ENCODE measurements around the gene SH3GL1. TPM values are rescaled to one million over a fixed set of nuclear protein-coding genes. Genes with fewer than 3 reads are reported as not detected.
"Not testable (repeated sequence)": the region's sequence is repeated elsewhere in the genome, so short reads cannot be mapped to it uniquely, and the experiment has no call there.

The SH3GL1 gene
- total and polyA plus RNA-seq, 3 experiments from 2014 or later = 24.7 to 41.2 (median 39.8) TPM

GRCh38 chr19:4329858-4330257 lies 70.5 kb downstream of the SH3GL1 start:
- Histone ChIP-seq H3K4me3 (ENCODE audit: low read length) (no peak overlapping the region), H3K27me3 (ENCODE audit: insufficient read depth, low read length, poor library complexity, severe bottlenecking) (no peaks in the 10 kb centered on the region), H3K27ac (ENCODE audit: low read depth, low read length) (no peak overlapping the region), H3K4me1 (ENCODE audit: insufficient read depth, low read length) (peaks cover 11% of the 10 kb centered on the region), H3K36me3 (ENCODE audit: insufficient read depth, low read length) (no peaks in the 10 kb centered on the region), H3K9me3 (ENCODE audit: low read length) (no peaks in the 10 kb centered on the region)
- Mint-ChIP-seq H3K27ac (peak overlapping the region in 1 of 8 donors; percentile 60), H3K9me3 (peaks cover 0 to 2% (median 0%) of the 10 kb centered on the region in 5 donors), H3K36me3 (no peaks in the 10 kb centered on the region), H3K27me3 (peaks cover 2 to 4% of the 10 kb centered on the region in 2 donors), H3K4me1 (peaks cover 20 to 30% (median 24%) of the 10 kb centered on the region in 3 donors), H3K4me3 (peak overlapping the region in 3 of 7 donors; percentile 37 to 45 (median 41))
- ChIA-PET POLR2A (no interaction called here), CTCF (no interaction called here)
- no peak for DNase-seq

GRCh38 chr19:4328991-4329681 lies 71.2 kb downstream of the SH3GL1 start:
- H3K36me3 Mint-ChIP-seq; H3K36me3 ChIP-seq (ENCODE audit: insufficient read depth, low read length); H3K9me3 Mint-ChIP-seq; CTCF ChIA-PET; H3K27me3 Mint-ChIP-seq; H3K9me3 ChIP-seq (ENCODE audit: low read length); H3K27me3 ChIP-seq (ENCODE audit: insufficient read depth, low read length, poor library complexity, severe bottlenecking); POLR2A ChIA-PET: not testable (repeated sequence)
- Mint-ChIP-seq H3K4me1 (peaks cover 20 to 30% (median 24%) of the 10 kb centered on the region in 3 donors), H3K27ac (peak overlapping the region in 3 of 8 donors; percentile 53 to 91 (median 83)), H3K4me3 (peak overlapping the region; percentile 80 to 91 (median 85))
- peak overlapping the region; percentile 38 for H3K27ac ChIP-seq (ENCODE audit: low read depth, low read length)
- peaks cover 11% of the 10 kb centered on the region for H3K4me1 ChIP-seq (ENCODE audit: insufficient read depth, low read length)
- peak in 4 of 5 donors; percentile 15 to 59 (median 20) for DNase-seq
- peak overlapping the region; percentile 68 for H3K4me3 ChIP-seq (ENCODE audit: low read length)

GRCh38 chr19:4328243-4328990 lies 71.9 kb downstream of the SH3GL1 start:
- H3K27me3 ChIP-seq (ENCODE audit: insufficient read depth, low read length, poor library complexity, severe bottlenecking) = no peaks in the 10 kb centered on the region
- H3K4me3 Mint-ChIP-seq = peak overlapping the region; percentile 80 to 91 (median 85)
- H3K27me3 Mint-ChIP-seq = peaks cover 2 to 4% of the 10 kb centered on the region in 2 donors
- no peaks in the 10 kb centered on the region for H3K36me3 ChIP-seq (ENCODE audit: insufficient read depth, low read length)
- peak overlapping the region; percentile 38 for H3K27ac ChIP-seq (ENCODE audit: low read depth, low read length)
- POLR2A ChIA-PET = interaction anchor here (1.0 to 1.1 kb wide), 2 partner anchors 14 to 82 kb away, joined by 3 to 12 read pairs; partner anchors contain the start of genes MPND and YJU2
- H3K36me3 Mint-ChIP-seq = no peaks in the 10 kb centered on the region
- peak overlapping the region; percentile 81 for H3K4me3 ChIP-seq (ENCODE audit: low read length)
- H3K27ac Mint-ChIP-seq = peak overlapping the region; percentile 35 to 94 (median 77)
- peaks cover 11% of the 10 kb centered on the region for H3K4me1 ChIP-seq (ENCODE audit: insufficient read depth, low read length)
- H3K9me3 ChIP-seq (ENCODE audit: low read length) = no peaks in the 10 kb centered on the region
- CTCF ChIA-PET = interaction anchor here (0.8 to 1.0 kb wide), 3 partner anchors 14 to 41 kb away, joined by 3 to 6 read pairs (median 4); no protein-coding TSS in a partner anchor
- H3K4me1 Mint-ChIP-seq = peaks cover 20 to 30% (median 24%) of the 10 kb centered on the region in 3 donors
- peak; percentile 78 to 96 (median 92) for DNase-seq
- H3K9me3 Mint-ChIP-seq = peaks cover 0 to 2% (median 0%) of the 10 kb centered on the region in 5 donors

- ChIA-PET POLR2A (interaction anchor here (1.0 to 1.1 kb wide), 2 partner anchors 15 to 81 kb away, joined by 3 to 12 read pairs; partner anchors contain the start of genes MPND and YJU2), CTCF (interaction anchor here (0.8 to 1.0 kb wide), 3 partner anchors 15 to 42 kb away, joined by 3 to 6 read pairs (median 4); no protein-coding TSS in a partner anchor)
- Mint-ChIP-seq H3K27ac (peak overlapping the region in 5 of 8 donors; percentile 29 to 94 (median 68)), H3K4me3 (peak overlapping the region; percentile 80 to 88 (median 83)), H3K4me1 (peaks cover 20 to 30% (median 24%) of the 10 kb centered on the region in 3 donors), H3K36me3 (no peaks in the 10 kb centered on the region), H3K9me3 (peaks cover 0 to 2% (median 0%) of the 10 kb centered on the region in 5 donors), H3K27me3 (peaks cover 2 to 4% of the 10 kb centered on the region in 2 donors)
- H3K4me1 ChIP-seq (ENCODE audit: insufficient read depth, low read length) = peaks cover 11% of the 10 kb centered on the region
- no peak overlapping the region for H3K27ac ChIP-seq (ENCODE audit: low read depth, low read length)
- DNase-seq = no peak
- no peaks in the 10 kb centered on the region for H3K27me3 ChIP-seq (ENCODE audit: insufficient read depth, low read length, poor library complexity, severe bottlenecking)
- peak overlapping the region; percentile 81 for H3K4me3 ChIP-seq (ENCODE audit: low read length)
- no peaks in the 10 kb centered on the region for H3K36me3 ChIP-seq (ENCODE audit: insufficient read depth, low read length)
- H3K9me3 ChIP-seq (ENCODE audit: low read length) = no peaks in the 10 kb centered on the region
These were observed 72.5 kb downstream of the SH3GL1 start for GRCh38 chr19:4327877-4328242.

- Mint-ChIP-seq H3K9me3 (peaks cover 0 to 2% (median 0%) of the 10 kb centered on the region in 5 donors), H3K4me1 (peaks cover 20 to 30% (median 24%) of the 10 kb centered on the region in 3 donors), H3K4me3 (peak overlapping the region; percentile 80 to 88 (median 83)), H3K36me3 (no peaks in the 10 kb centered on the region), H3K27me3 (peaks cover 2 to 4% of the 10 kb centered on the region in 2 donors), H3K27ac (peak overlapping the region in 7 of 8 donors; percentile 29 to 94 (median 60))
- CTCF ChIA-PET = interaction anchor here (0.8 to 1.0 kb wide), 2 partner anchors 15 to 24 kb away, joined by 3 to 6 read pairs; no protein-coding TSS in a partner anchor
- peaks cover 11% of the 10 kb centered on the region for H3K4me1 ChIP-seq (ENCODE audit: insufficient read depth, low read length)
- no peaks in the 10 kb centered on the region for H3K9me3 ChIP-seq (ENCODE audit: low read length)
- peak overlapping the region; percentile 81 for H3K4me3 ChIP-seq (ENCODE audit: low read length)
- DNase-seq = peak; percentile 46 to 76 (median 58)
- POLR2A ChIA-PET = interaction anchor here (1.0 to 1.1 kb wide), 2 partner anchors 16 to 81 kb away, joined by 3 to 12 read pairs; partner anchors contain the start of genes MPND and YJU2
- no peaks in the 10 kb centered on the region for H3K27me3 ChIP-seq (ENCODE audit: insufficient read depth, low read length, poor library complexity, severe bottlenecking)
- peak overlapping the region; percentile 47 for H3K27ac ChIP-seq (ENCODE audit: low read depth, low read length)
- H3K36me3 ChIP-seq (ENCODE audit: insufficient read depth, low read length) = no peaks in the 10 kb centered on the region
These were observed 73.0 kb downstream of the SH3GL1 start for GRCh38 chr19:4327252-4327876.

GRCh38 chr19:4326837-4327251 lies 73.5 kb downstream of the SH3GL1 start:
- DNase-seq = peak in 2 of 5 donors; percentile 19 to 34
- Histone ChIP-seq H3K27me3 (ENCODE audit: insufficient read depth, low read length, poor library complexity, severe bottlenecking) (no peaks in the 10 kb centered on the region), H3K4me1 (ENCODE audit: insufficient read depth, low read length) (peaks cover 11% of the 10 kb centered on the region), H3K27ac (ENCODE audit: low read depth, low read length) (peak overlapping the region; percentile 47), H3K9me3 (ENCODE audit: low read length) (no peaks in the 10 kb centered on the region), H3K4me3 (ENCODE audit: low read length) (peak overlapping the region; percentile 81), H3K36me3 (ENCODE audit: insufficient read depth, low read length) (no peaks in the 10 kb centered on the region)
- Mint-ChIP-seq H3K36me3 (no peaks in the 10 kb centered on the region), H3K4me1 (peaks cover 20 to 30% (median 24%) of the 10 kb centered on the region in 3 donors), H3K9me3 (peaks cover 0 to 2% (median 0%) of the 10 kb centered on the region in 5 donors), H3K4me3 (peak overlapping the region in 6 of 7 donors; percentile 80 to 86 (median 84)), H3K27me3 (peaks cover 2 to 4% of the 10 kb centered on the region in 2 donors), H3K27ac (peak overlapping the region in 2 of 8 donors; percentile 38 to 75)
- ChIA-PET POLR2A (no interaction called here), CTCF (no interaction called here)

GRCh38 chr19:4326215-4326836 lies 74.0 kb downstream of the SH3GL1 start:
- ChIA-PET POLR2A (no interaction called here), CTCF (no interaction called here)
- H3K36me3 ChIP-seq (ENCODE audit: insufficient read depth, low read length) = no peaks in the 10 kb centered on the region
- Mint-ChIP-seq H3K27ac (peak overlapping the region in 1 of 8 donors; percentile 80), H3K9me3 (peaks cover 0 to 2% (median 0%) of the 10 kb centered on the region in 5 donors), H3K4me1 (peaks cover 20 to 30% (median 24%) of the 10 kb centered on the region in 3 donors), H3K27me3 (peaks cover 2 to 4% of the 10 kb centered on the region in 2 donors), H3K36me3 (no peaks in the 10 kb centered on the region), H3K4me3 (peak overlapping the region; percentile 19 to 85 (median 68))
- H3K9me3 ChIP-seq (ENCODE audit: low read length) = no peaks in the 10 kb centered on the region
- H3K4me3 ChIP-seq (ENCODE audit: low read length) = peak overlapping the region; percentile 81
- peaks cover 11% of the 10 kb centered on the region for H3K4me1 ChIP-seq (ENCODE audit: insufficient read depth, low read length)
- no peaks in the 10 kb centered on the region for H3K27me3 ChIP-seq (ENCODE audit: insufficient read depth, low read length, poor library complexity, severe bottlenecking)
- DNase-seq = no peak
- H3K27ac ChIP-seq (ENCODE audit: low read depth, low read length) = no peak overlapping the region

Data from CD8-positive, alpha-beta memory T cell (primary cell).